ENCODE measurements around the gene CAMK2N2.

CAMK2N2 gene

GRCh38 chr3:184211718-184212117, 49.6 kb downstream of the CAMK2N2 start:
- DNase-seq: no peak

- no peak for DNase-seq
Observed at GRCh38 chr3:184211297-184211696, 50.1 kb downstream of the CAMK2N2 start.
